ENCODE measurements around the gene NNT.
A peak's percentile ranks its signal among the peaks of the same experiment; 100 is the strongest.
"Not testable (repeated sequence)": the region's sequence is repeated elsewhere in the genome, so short reads cannot be mapped to it uniquely, and the experiment has no call there.

The NNT gene

GRCh38 chr5:43631182-43631910 lies 28.4 kb downstream of the NNT start:
- peak; percentile 70 for DNase-seq (ENCODE audit: low spot score)

- DNase-seq (ENCODE audit: low spot score), result no peak
Measured at GRCh38 chr5:43634621-43635020, 31.6 kb downstream of the NNT start.

- DNase-seq (ENCODE audit: low spot score), result no peak
Measured at GRCh38 chr5:43635374-43635773, 32.4 kb downstream of the NNT start.

- no peak for DNase-seq (ENCODE audit: low spot score)
Measured at GRCh38 chr5:43636076-43636475, 33.1 kb downstream of the NNT start.

GRCh38 chr5:43637416-43637815 lies 34.4 kb downstream of the NNT start:
- no peak for DNase-seq (ENCODE audit: low spot score)

- DNase-seq (ENCODE audit: low spot score), result no peak
Measured at GRCh38 chr5:43638107-43638506, 35.1 kb downstream of the NNT start.

GRCh38 chr5:43638546-43638945 lies 35.6 kb downstream of the NNT start:
- DNase-seq (ENCODE audit: low spot score), result no peak

- no peak for DNase-seq (ENCODE audit: low spot score)
Measured at GRCh38 chr5:43639566-43639965, 36.6 kb downstream of the NNT start.

- DNase-seq (ENCODE audit: low spot score), result no peak
Measured at GRCh38 chr5:43642428-43642827, 39.4 kb downstream of the NNT start.

GRCh38 chr5:43643327-43643726 lies 40.3 kb downstream of the NNT start:
- DNase-seq (ENCODE audit: low spot score), result no peak

- no peak for DNase-seq (ENCODE audit: low spot score)
Measured at GRCh38 chr5:43643750-43644149, 40.8 kb downstream of the NNT start.

- no peak for DNase-seq (ENCODE audit: low spot score)
Measured at GRCh38 chr5:43646992-43647391, 44.0 kb downstream of the NNT start.

GRCh38 chr5:43647789-43648188 lies 44.8 kb downstream of the NNT start:
- no peak for DNase-seq (ENCODE audit: low spot score)

- DNase-seq (ENCODE audit: low spot score), result no peak
Measured at GRCh38 chr5:43648499-43649124, 45.6 kb downstream of the NNT start.

GRCh38 chr5:43649256-43649655 lies 46.3 kb downstream of the NNT start:
- no peak for DNase-seq (ENCODE audit: low spot score)

GRCh38 chr5:43652537-43653302 lies 49.7 kb downstream of the NNT start:
- DNase-seq (ENCODE audit: low spot score), result no peak

- DNase-seq (ENCODE audit: low spot score), result no peak
Measured at GRCh38 chr5:43658509-43658908, 55.5 kb downstream of the NNT start.

- DNase-seq (ENCODE audit: low spot score), result no peak
Measured at GRCh38 chr5:43659075-43659474, 56.1 kb downstream of the NNT start.

- peak; percentile 55 for DNase-seq (ENCODE audit: low spot score)
Measured at GRCh38 chr5:43661102-43661501, 58.1 kb downstream of the NNT start.

- DNase-seq (ENCODE audit: low spot score), result no peak
Measured at GRCh38 chr5:43663916-43664315, 60.9 kb downstream of the NNT start.

- no peak for DNase-seq (ENCODE audit: low spot score)
Measured at GRCh38 chr5:43664501-43665040, 61.6 kb downstream of the NNT start.

- DNase-seq (ENCODE audit: low spot score), result not testable (repeated sequence)
Measured at GRCh38 chr5:43665749-43666148, 62.8 kb downstream of the NNT start.

GRCh38 chr5:43666728-43667127 lies 63.7 kb downstream of the NNT start:
- not testable (repeated sequence) for DNase-seq (ENCODE audit: low spot score)
